NB4 (cell line): ENCODE results near the gene HOXD1.

Experiments used
- MAX ChIP-seq: IDR thresholded peaks from 2 replicates; pipeline ENCODE4 v1.6.1; 2011; ENCODE audit warnings: low read depth, low read length
- MYC ChIP-seq: IDR thresholded peaks from 2 replicates; pipeline ENCODE4 v1.6.1; 2011; ENCODE audit warnings: low read depth, low read length
- POLR2A ChIP-seq: IDR thresholded peaks from 2 replicates; pipeline ENCODE4 v1.6.1; 2011; ENCODE audit warnings: mild to moderate bottlenecking; ENCODE audit not compliant: insufficient read length; ENCODE audit errors: extremely low read depth
- TF ChIP-seq, protein P1 (sequence below): IDR thresholded peaks from one replicate; pipeline ENCODE4 v1.5.1; 2012; ENCODE audit warnings: low read depth, low read length

DNA sequence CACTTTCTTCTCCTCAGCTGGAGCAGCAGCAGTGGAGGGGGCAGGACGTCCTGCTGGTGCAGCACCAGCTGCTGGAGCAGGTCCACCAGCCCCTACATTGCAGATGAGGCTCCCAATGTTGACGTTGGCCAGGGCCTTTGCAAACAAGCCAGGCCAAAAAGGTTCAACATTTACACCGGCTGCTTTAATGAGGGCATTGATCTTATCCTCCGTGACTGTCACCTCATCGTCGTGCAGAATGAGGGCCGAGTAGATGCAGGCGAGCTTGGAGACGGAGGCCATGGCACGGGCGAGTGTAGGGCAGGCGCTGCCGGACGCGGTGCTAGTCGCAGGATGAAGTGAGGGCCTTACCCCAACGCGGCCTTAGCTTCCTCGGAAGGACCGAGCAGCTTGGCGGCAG lies 12.5 kb downstream of the HOXD1 start:
- TF ChIP-seq, protein P1, sequence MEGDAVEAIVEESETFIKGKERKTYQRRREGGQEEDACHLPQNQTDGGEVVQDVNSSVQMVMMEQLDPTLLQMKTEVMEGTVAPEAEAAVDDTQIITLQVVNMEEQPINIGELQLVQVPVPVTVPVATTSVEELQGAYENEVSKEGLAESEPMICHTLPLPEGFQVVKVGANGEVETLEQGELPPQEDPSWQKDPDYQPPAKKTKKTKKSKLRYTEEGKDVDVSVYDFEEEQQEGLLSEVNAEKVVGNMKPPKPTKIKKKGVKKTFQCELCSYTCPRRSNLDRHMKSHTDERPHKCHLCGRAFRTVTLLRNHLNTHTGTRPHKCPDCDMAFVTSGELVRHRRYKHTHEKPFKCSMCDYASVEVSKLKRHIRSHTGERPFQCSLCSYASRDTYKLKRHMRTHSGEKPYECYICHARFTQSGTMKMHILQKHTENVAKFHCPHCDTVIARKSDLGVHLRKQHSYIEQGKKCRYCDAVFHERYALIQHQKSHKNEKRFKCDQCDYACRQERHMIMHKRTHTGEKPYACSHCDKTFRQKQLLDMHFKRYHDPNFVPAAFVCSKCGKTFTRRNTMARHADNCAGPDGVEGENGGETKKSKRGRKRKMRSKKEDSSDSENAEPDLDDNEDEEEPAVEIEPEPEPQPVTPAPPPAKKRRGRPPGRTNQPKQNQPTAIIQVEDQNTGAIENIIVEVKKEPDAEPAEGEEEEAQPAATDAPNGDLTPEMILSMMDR = no peak
- TF ChIP-seq POLR2A = no peak
- no peak for TF ChIP-seq MYC
- TF ChIP-seq MAX = no peak
